Neuronal stem cell (in vitro differentiated cells): ENCODE data around the gene SPECC1L.
"Not testable (repeated sequence)": the region's sequence is repeated elsewhere in the genome, so short reads cannot be mapped to it uniquely, and the experiment has no call there.

Experiments used
- DNase-seq: peaks from one replicate; pipeline ENCODE4 v3.0.0-alpha.2; 2013; ENCODE audit warnings: low spot score
- H2AFZ ChIP-seq: one replicate; pipeline ENCODE4 v1.6.1; 2013; ENCODE audit warnings: mild to moderate bottlenecking, low read length, inconsistent platforms
- H2AK5ac ChIP-seq: 2 replicates; pipeline ENCODE4 v1.6.1; 2013; ENCODE audit warnings: low read depth, mild to moderate bottlenecking, inconsistent platforms, low read length, moderate library complexity, mixed read lengths
- H2BK120ac ChIP-seq: 2 replicates; pipeline ENCODE4 v1.6.1; 2013; ENCODE audit warnings: low read depth, mild to moderate bottlenecking, inconsistent platforms, low read length, moderate library complexity, mixed read lengths
- H2BK12ac ChIP-seq: one replicate; pipeline ENCODE4 v1.6.1; 2013; ENCODE audit warnings: low read length, inconsistent platforms
- H2BK15ac ChIP-seq: 2 replicates; pipeline ENCODE4 v1.6.1; 2013; ENCODE audit warnings: mild to moderate bottlenecking, low read length, inconsistent platforms, mixed read lengths
- H2BK5ac ChIP-seq: one replicate; pipeline ENCODE4 v1.6.1; 2013; ENCODE audit warnings: inconsistent platforms, mild to moderate bottlenecking, low read length, moderate library complexity
- H3K14ac ChIP-seq: one replicate; pipeline ENCODE4 v1.6.1; 2013; ENCODE audit warnings: low read length, inconsistent platforms
- H3K18ac ChIP-seq: 2 replicates; pipeline ENCODE4 v1.6.1; 2013; ENCODE audit warnings: low read length, inconsistent platforms
- H3K23ac ChIP-seq: 2 replicates; pipeline ENCODE4 v1.6.1; 2013; ENCODE audit warnings: low read depth, mild to moderate bottlenecking, mixed read lengths, low read length, inconsistent platforms; ENCODE audit not compliant: poor library complexity
- H3K27ac ChIP-seq: replicated peaks from 3 replicates; pipeline ENCODE4 v1.5.1; 2013; ENCODE audit warnings: low read length, inconsistent platforms
- H3K27me3 ChIP-seq, 3 experiments: 2 replicates each; pipeline ENCODE4 v1.6.1; 2013; ENCODE audit warnings: low read length in 3 of 3, mild to moderate bottlenecking in 2 of 3, inconsistent platforms in 1 of 3, low read depth in 1 of 3, mixed read lengths in 1 of 3, moderate library complexity in 1 of 3; ENCODE audit not compliant: control insufficient read depth in 3 of 3, insufficient read depth in 3 of 3
- H3K36me3 ChIP-seq, 2 donors: replicated peaks in 1 of 2; 2 replicates each; pipeline ENCODE4 v1.6.1; 2013; ENCODE audit warnings: low read length in 2 of 2; ENCODE audit not compliant: control insufficient read depth in 2 of 2, insufficient read depth in 2 of 2
- H3K4ac ChIP-seq: 2 replicates; pipeline ENCODE4 v1.6.1; 2013; ENCODE audit warnings: inconsistent platforms, mild to moderate bottlenecking, low read length, moderate library complexity
- H3K4me1 ChIP-seq, 2 donors: 1 replicate in 1 of 2; 2 replicates in 1 of 2; pipeline ENCODE4 v1.6.1; 2013; ENCODE audit warnings: low read length in 2 of 2, low read depth in 1 of 2; ENCODE audit not compliant: control insufficient read depth in 2 of 2, insufficient read depth in 1 of 2
- H3K4me2 ChIP-seq: one replicate; pipeline ENCODE4 v1.6.1; 2013; ENCODE audit warnings: mild to moderate bottlenecking, low read length, inconsistent platforms; ENCODE audit not compliant: insufficient read depth, poor library complexity, severe bottlenecking
- H3K4me3 ChIP-seq, 2 donors: 2 replicates each; pipeline ENCODE4 v1.5.1; 2013; ENCODE audit warnings: low read length in 2 of 2, mild to moderate bottlenecking in 2 of 2, inconsistent platforms in 1 of 2, moderate library complexity in 1 of 2
- H3K79me1 ChIP-seq: one replicate; pipeline ENCODE4 v1.6.1; 2013; ENCODE audit warnings: low read depth, mild to moderate bottlenecking, inconsistent platforms, low read length, moderate library complexity
- H3K9ac ChIP-seq: one replicate; pipeline ENCODE4 v1.6.1; 2013; ENCODE audit warnings: mild to moderate bottlenecking, low read depth, low read length, inconsistent platforms; ENCODE audit not compliant: poor library complexity
- H3K9me3 ChIP-seq, 2 donors: replicated peaks in 1 of 2; 2 replicates each; pipeline versions ENCODE3 to v1.6.1; 2013; ENCODE audit warnings: low read length in 2 of 2, mild to moderate bottlenecking in 2 of 2, inconsistent platforms in 1 of 2, low read depth in 1 of 2, mixed read lengths in 1 of 2, moderate library complexity in 1 of 2; ENCODE audit not compliant: control insufficient read depth in 2 of 2, insufficient read depth in 1 of 2
- H4K8ac ChIP-seq: one replicate; pipeline ENCODE4 v1.6.1; 2013; ENCODE audit warnings: low read depth, mild to moderate bottlenecking, inconsistent platforms, low read length, moderate library complexity
- H4K91ac ChIP-seq: one replicate; pipeline ENCODE4 v1.6.1; 2013; ENCODE audit warnings: low read length, low read depth, mild to moderate bottlenecking, inconsistent platforms; ENCODE audit not compliant: poor library complexity
- whole genome bisulfite sequencing, 2 donors: extraction: QIAGEN DNeasy Blood & Tissue Kit; methylation state at CpG; one replicate each; pipeline ENCODE4 v1.1.7; 2013; ENCODE audit warnings: missing lambda C conversion rate in 2 of 2, mixed read lengths in 1 of 2; ENCODE audit not compliant: insufficient read length in 2 of 2, insufficient replicate concordance in 1 of 2; ENCODE audit errors: extremely low coverage in 2 of 2; 5-methylcytosine and 5-hydroxymethylcytosine counted together

SPECC1L gene

GRCh38 chr22:24273906-24274305, 3.3 kb downstream of the SPECC1L start:
- not testable (repeated sequence) for H3K4me2 ChIP-seq, H2BK15ac ChIP-seq, H3K27me3 ChIP-seq, H3K79me1 ChIP-seq, H4K91ac ChIP-seq, H3K4me3 ChIP-seq, DNase-seq, H3K27ac ChIP-seq, H3K14ac ChIP-seq, H2BK12ac ChIP-seq, H3K18ac ChIP-seq, H4K8ac ChIP-seq, H3K9ac ChIP-seq, H2BK5ac ChIP-seq, H3K4ac ChIP-seq, H2AK5ac ChIP-seq, H3K23ac ChIP-seq, H2BK120ac ChIP-seq, H3K9me3 ChIP-seq, H2AFZ ChIP-seq
- Histone ChIP-seq H3K36me3 (peaks cover 0 to 27% of the 10 kb centered on the region in 2 donors), H3K4me1 (peaks cover 2 to 14% of the 10 kb centered on the region in 2 donors)
- no CpG with 5 or more reads among the region's 4 CpGs for WGBS, 2 donors

GRCh38 chr22:24274696-24275405, 4.2 kb downstream of the SPECC1L start:
- not testable (repeated sequence) for H4K91ac ChIP-seq, H3K27ac ChIP-seq, H3K27me3 ChIP-seq, DNase-seq, H2AFZ ChIP-seq, H2BK5ac ChIP-seq, H3K9ac ChIP-seq, H2BK12ac ChIP-seq, H2BK120ac ChIP-seq, H3K18ac ChIP-seq, H2BK15ac ChIP-seq, H3K14ac ChIP-seq, H4K8ac ChIP-seq, H3K23ac ChIP-seq, H3K4ac ChIP-seq, H3K4me3 ChIP-seq, H2AK5ac ChIP-seq, H3K79me1 ChIP-seq, H3K9me3 ChIP-seq, H3K4me2 ChIP-seq
- no CpG with 5 or more reads among the region's 7 CpGs for WGBS, 2 donors
- peaks cover 0 to 32% of the 10 kb centered on the region in 2 donors for H3K36me3 ChIP-seq
- H3K4me1 ChIP-seq: peaks cover 2 to 14% of the 10 kb centered on the region in 2 donors

DNA sequence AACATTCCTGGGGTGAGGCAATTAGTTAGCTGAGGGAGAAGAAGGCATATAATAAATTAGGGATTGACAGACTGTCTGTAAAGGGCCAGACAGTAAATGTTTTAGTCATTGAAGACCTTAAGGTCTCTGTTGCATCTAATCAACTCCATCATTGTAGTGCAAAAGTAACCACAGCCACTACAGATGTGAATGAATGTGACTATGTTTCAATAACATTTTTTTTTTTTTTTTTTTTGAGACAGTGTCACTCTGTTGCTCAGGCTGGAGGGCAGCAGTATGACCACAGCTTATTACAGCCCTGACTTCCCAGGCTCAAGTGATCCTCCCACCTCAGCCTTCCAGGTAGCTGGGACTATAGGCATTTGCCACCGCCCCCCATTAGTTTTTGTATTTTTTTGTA, 9.7 kb downstream of the SPECC1L start:
- H4K8ac ChIP-seq, H3K79me1 ChIP-seq, H2BK120ac ChIP-seq, H3K23ac ChIP-seq, H3K27me3 ChIP-seq, H3K14ac ChIP-seq, H3K18ac ChIP-seq, H2BK15ac ChIP-seq, H2BK5ac ChIP-seq, H3K4me2 ChIP-seq, H2AFZ ChIP-seq, DNase-seq, H3K9me3 ChIP-seq, H3K4me3 ChIP-seq, H4K91ac ChIP-seq, H2AK5ac ChIP-seq, H3K27ac ChIP-seq, H3K4me1 ChIP-seq, H3K4ac ChIP-seq, H2BK12ac ChIP-seq, H3K9ac ChIP-seq: not testable (repeated sequence)
- WGBS, 2 donors: no CpG with 5 or more reads among the region's 1 CpG
- peaks cover 0 to 49% of the 10 kb centered on the region in 2 donors for H3K36me3 ChIP-seq

DNA sequence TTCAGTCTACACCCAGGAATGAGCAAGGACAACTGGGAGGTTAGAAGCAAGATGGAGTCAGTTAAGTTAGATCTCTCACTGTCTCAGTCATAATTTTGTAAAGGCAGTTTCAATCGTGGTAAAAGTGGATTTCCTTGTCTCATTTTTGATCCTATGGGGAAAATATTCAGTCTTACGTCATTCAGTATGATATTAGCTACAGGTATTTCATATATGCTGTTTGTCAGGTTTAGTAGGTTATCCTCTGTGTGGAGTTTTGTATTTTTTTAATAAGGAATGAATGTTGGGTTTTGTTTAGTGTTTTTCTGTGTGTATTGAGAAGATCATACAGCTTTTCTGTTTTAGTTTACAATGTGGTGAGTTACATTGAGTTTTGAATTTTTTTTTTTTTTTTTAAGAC, 11.8 kb downstream of the SPECC1L start:
- Histone ChIP-seq H4K91ac (no peak overlapping the region), H2BK12ac (no peak overlapping the region), H3K27me3 (no peaks in the 10 kb centered on the region), H3K4me3 (no peak overlapping the region), H2AFZ (no peak overlapping the region), H2BK120ac (no peak overlapping the region), H3K27ac (no peak overlapping the region), H2AK5ac (no peak overlapping the region), H3K4ac (no peak overlapping the region), H3K36me3 (peaks cover 0 to 47% of the 10 kb centered on the region in 2 donors), H3K9ac (no peak overlapping the region), H2BK5ac (no peak overlapping the region), H3K18ac (no peak overlapping the region), H3K23ac (no peak overlapping the region), H3K4me2 (no peak overlapping the region), H3K14ac (no peak overlapping the region), H3K9me3 (no peaks in the 10 kb centered on the region), H3K79me1 (no peaks in the 10 kb centered on the region), H2BK15ac (no peak overlapping the region), H4K8ac (no peak overlapping the region), H3K4me1 (no peaks in the 10 kb centered on the region)
- WGBS, 2 donors: no CpG with 5 or more reads among the region's 2 CpGs
- no peak for DNase-seq
